ENCODE data around the gene PITX2.

DNA sequence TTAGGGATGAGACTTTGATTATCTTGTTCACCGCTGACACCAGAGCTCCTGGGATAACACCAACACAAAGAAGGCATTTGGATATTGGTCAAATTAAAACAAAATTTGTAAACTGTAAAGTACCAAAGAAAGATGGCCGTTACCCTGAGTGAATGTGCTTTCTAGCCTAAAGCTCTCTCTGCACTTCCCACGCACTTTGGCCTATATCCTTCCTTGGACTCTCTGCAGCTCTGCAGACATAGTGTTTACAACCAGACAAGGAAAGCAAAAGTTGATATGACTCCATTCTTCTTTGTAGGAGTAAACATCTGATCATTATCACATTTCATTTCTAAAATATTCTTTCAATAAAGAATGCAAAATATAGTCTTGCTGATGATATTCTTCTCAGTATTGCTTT, 44.8 kb upstream of the PITX2 start:
- TF ChIP-seq, protein P1, sequence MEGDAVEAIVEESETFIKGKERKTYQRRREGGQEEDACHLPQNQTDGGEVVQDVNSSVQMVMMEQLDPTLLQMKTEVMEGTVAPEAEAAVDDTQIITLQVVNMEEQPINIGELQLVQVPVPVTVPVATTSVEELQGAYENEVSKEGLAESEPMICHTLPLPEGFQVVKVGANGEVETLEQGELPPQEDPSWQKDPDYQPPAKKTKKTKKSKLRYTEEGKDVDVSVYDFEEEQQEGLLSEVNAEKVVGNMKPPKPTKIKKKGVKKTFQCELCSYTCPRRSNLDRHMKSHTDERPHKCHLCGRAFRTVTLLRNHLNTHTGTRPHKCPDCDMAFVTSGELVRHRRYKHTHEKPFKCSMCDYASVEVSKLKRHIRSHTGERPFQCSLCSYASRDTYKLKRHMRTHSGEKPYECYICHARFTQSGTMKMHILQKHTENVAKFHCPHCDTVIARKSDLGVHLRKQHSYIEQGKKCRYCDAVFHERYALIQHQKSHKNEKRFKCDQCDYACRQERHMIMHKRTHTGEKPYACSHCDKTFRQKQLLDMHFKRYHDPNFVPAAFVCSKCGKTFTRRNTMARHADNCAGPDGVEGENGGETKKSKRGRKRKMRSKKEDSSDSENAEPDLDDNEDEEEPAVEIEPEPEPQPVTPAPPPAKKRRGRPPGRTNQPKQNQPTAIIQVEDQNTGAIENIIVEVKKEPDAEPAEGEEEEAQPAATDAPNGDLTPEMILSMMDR (IDR thresholded peaks at IDR 0.05 in 8 of 11, conservative IDR thresholded peaks at IDR 0.05 in 3 of 11): no peak
- TF ChIP-seq POLR2AphosphoS5 (IDR thresholded peaks at IDR 0.05): no peak
- no peak for TF ChIP-seq POLR2A (IDR thresholded peaks at IDR 0.05)

Data from spleen (tissue), 7 donors.